Chondrocyte (in vitro differentiated cells): ENCODE data around the gene PABPN1. TPM values are rescaled to one million over a fixed set of nuclear protein-coding genes. Genes with fewer than 3 reads are reported as not detected.
A peak's percentile ranks its signal among the peaks of the same experiment; 100 is the strongest.

Experiments used
- DNase-seq: peaks from one replicate; pipeline ENCODE4 v3.0.0; 2021; ENCODE audit warnings: mixed read lengths, low spot score
- H3K27ac Mint-ChIP-seq: one replicate; pipeline ENCODE4 v1.8.0; 2021; ENCODE audit warnings: mild to moderate bottlenecking, moderate library complexity, mixed read lengths; ENCODE audit not compliant: unreplicated experiment
- H3K27me3 Mint-ChIP-seq: 2 replicates; pipeline ENCODE4 v1.8.0; 2021; ENCODE audit warnings: low read depth, mixed read lengths
- H3K36me3 Mint-ChIP-seq: 2 replicates; pipeline ENCODE4 v1.8.0; 2021; ENCODE audit warnings: low read depth, mixed read lengths
- H3K4me1 Mint-ChIP-seq: 2 replicates; pipeline ENCODE4 v1.8.0; 2021; ENCODE audit warnings: low read depth, mild to moderate bottlenecking, mixed read lengths
- H3K4me3 Mint-ChIP-seq: one replicate; pipeline ENCODE4 v1.8.0; 2021; ENCODE audit warnings: mild to moderate bottlenecking, moderate library complexity, mixed read lengths; ENCODE audit not compliant: unreplicated experiment
- H3K9me3 Mint-ChIP-seq: 2 replicates; pipeline ENCODE4 v1.8.0; 2021; ENCODE audit warnings: low read depth, mixed read lengths
- CTCF ChIP-seq: fragments of 200-600 bp; sonication (generic); IDR thresholded peaks from 2 replicates; pipeline ENCODE4 v1.5.0; 2021; ENCODE audit warnings: antibody characterized with exemption, mild to moderate bottlenecking, moderate library complexity
- total RNA-seq: library from RNA; stranded (reverse); gene quantifications from 3 replicates; pipeline ENCODE4 v1.2.1, GENCODE V29; 2021

Gene PABPN1
- total RNA-seq, 1 donor from 2014 or later: 135 TPM

GRCh38 chr14:23299211-23299957, 21.9 kb upstream of the PABPN1 start:
- no peak for DNase-seq
- no peaks in the 10 kb centered on the region for H3K9me3 Mint-ChIP-seq
- peaks cover 30% of the 10 kb centered on the region for H3K4me1 Mint-ChIP-seq
- peaks cover 1% of the 10 kb centered on the region for H3K36me3 Mint-ChIP-seq
- TF ChIP-seq CTCF: peak; percentile 70
- peak overlapping the region; percentile 19 for H3K4me3 Mint-ChIP-seq
- H3K27me3 Mint-ChIP-seq: peaks cover 2% of the 10 kb centered on the region
- peak overlapping the region; percentile 63 for H3K27ac Mint-ChIP-seq

GRCh38 chr14:23299986-23300686, 21.1 kb upstream of the PABPN1 start:
- H3K27ac Mint-ChIP-seq: peak overlapping the region; percentile 99
- peak; percentile 14 for TF ChIP-seq CTCF
- peaks cover 26% of the 10 kb centered on the region for H3K4me1 Mint-ChIP-seq
- H3K36me3 Mint-ChIP-seq: peaks cover 1% of the 10 kb centered on the region
- no peaks in the 10 kb centered on the region for H3K9me3 Mint-ChIP-seq
- DNase-seq: no peak
- H3K27me3 Mint-ChIP-seq: no peaks in the 10 kb centered on the region
- peak overlapping the region; percentile 89 for H3K4me3 Mint-ChIP-seq

GRCh38 chr14:23300687-23301223, 20.5 kb upstream of the PABPN1 start:
- Mint-ChIP-seq H3K27ac (peak overlapping the region; percentile 99), H3K36me3 (peaks cover 1% of the 10 kb centered on the region), H3K27me3 (no peaks in the 10 kb centered on the region), H3K4me3 (peak overlapping the region; percentile 89), H3K9me3 (no peaks in the 10 kb centered on the region), H3K4me1 (peaks cover 23% of the 10 kb centered on the region)
- no peak for TF ChIP-seq CTCF
- DNase-seq: no peak

GRCh38 chr14:23301288-23301968, 19.8 kb upstream of the PABPN1 start:
- peak; percentile 91 for TF ChIP-seq CTCF

GRCh38 chr14:23301969-23302289, 19.3 kb upstream of the PABPN1 start:
- H3K27me3 Mint-ChIP-seq: no peaks in the 10 kb centered on the region
- peak overlapping the region; percentile 97 for H3K4me3 Mint-ChIP-seq
- peaks cover 31% of the 10 kb centered on the region for H3K4me1 Mint-ChIP-seq
- peaks cover 1% of the 10 kb centered on the region for H3K36me3 Mint-ChIP-seq
- peak overlapping the region; percentile 93 for H3K27ac Mint-ChIP-seq
- TF ChIP-seq CTCF: no peak
- H3K9me3 Mint-ChIP-seq: no peaks in the 10 kb centered on the region
- DNase-seq: peak; percentile 95

More at GRCh38 chr14:23301288-23301968, 19.8 kb upstream of the PABPN1 start:
- Mint-ChIP-seq H3K9me3 (no peaks in the 10 kb centered on the region), H3K4me3 (peak overlapping the region; percentile 97), H3K4me1 (peaks cover 30% of the 10 kb centered on the region), H3K27ac (peak overlapping the region; percentile 99), H3K27me3 (no peaks in the 10 kb centered on the region), H3K36me3 (peaks cover 1% of the 10 kb centered on the region)
- peak; percentile 99 for DNase-seq
